HG03025 (cell line): Measurements from ENCODE around the gene FRK.
"Not testable (repeated sequence)": the region's sequence is repeated elsewhere in the genome, so short reads cannot be mapped to it uniquely, and the experiment has no call there.

ENCODE experiments used
- ATAC-seq: cut with Tn5 transposase; IDR thresholded peaks from one replicate; pipeline ENCODE4 v1.9.1; 2021; ENCODE audit warnings: mild to moderate bottlenecking, moderate library complexity; ENCODE audit not compliant: unreplicated experiment, low FRiP score

Gene FRK

DNA sequence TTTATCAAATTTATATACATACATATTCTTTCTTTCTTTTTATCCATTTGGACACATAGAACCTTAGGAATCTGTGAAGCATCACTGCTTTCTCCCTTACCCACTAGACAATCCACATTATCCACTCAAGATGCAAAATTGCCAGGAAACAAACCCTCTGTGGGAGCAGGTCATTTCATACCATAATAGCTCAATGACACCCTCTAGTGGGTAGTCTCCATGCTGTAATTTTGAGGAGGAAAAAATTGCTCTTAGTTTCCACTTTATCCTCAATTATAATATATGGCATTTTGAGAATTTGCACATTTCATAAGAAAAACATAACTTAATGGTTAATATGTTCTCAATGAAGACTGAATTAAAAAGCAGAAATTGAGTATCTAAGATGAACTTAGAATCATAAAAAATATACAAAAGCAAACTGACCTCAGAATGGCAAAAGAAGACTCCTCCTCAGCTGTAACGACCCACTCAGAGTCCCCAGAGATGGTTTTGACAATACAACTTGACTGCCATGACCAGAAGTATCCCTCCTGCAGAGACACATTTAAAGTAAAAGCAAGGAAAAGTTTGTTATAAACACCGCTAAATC, 164.1 kb downstream of the FRK start:
- no peak for ATAC-seq

DNA sequence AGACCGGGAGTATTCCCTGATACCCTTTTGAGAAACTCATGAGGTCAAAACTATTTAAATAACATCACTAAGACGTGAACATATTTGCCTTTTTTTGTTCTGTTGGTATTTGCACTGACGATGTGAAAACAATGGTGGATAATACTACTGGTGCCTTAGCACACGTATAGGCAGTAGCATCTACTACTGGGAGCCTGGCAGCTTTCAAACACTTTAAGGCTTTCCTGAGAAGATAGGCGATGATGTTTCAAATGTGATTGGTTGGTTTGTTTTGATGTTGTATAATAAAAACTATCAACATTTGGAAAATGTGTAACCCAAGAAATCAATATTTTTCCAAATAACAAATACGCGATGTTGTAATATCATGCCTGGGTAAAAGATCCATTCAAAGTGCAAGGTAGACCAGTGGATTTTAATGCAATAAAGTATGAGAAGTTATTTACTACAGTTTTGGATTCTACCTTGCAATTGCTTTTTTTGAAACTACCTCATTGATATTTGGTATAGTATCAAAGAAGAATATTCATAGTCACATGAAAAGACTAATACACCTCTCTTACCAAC, 166.2 kb downstream of the FRK start:
- no peak for ATAC-seq

DNA sequence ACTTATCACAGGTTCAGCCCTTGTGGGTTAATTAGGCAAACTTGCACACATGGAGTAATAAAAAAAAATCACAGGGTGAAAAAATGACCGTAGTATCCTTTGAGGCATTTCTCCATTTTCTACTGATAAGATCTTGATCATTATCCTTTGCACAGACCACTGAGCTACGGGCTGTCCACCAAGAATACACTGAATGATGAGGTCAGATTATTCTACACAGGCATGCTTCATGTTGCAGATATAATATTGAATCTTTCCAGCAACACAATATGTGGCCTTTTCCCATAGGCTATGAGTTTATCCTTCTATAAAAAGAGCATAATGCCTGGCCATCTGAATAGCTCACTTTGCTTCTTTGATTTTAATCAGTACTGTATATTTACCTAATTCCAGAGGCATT, 168.9 kb downstream of the FRK start:
- ATAC-seq: no peak

DNA sequence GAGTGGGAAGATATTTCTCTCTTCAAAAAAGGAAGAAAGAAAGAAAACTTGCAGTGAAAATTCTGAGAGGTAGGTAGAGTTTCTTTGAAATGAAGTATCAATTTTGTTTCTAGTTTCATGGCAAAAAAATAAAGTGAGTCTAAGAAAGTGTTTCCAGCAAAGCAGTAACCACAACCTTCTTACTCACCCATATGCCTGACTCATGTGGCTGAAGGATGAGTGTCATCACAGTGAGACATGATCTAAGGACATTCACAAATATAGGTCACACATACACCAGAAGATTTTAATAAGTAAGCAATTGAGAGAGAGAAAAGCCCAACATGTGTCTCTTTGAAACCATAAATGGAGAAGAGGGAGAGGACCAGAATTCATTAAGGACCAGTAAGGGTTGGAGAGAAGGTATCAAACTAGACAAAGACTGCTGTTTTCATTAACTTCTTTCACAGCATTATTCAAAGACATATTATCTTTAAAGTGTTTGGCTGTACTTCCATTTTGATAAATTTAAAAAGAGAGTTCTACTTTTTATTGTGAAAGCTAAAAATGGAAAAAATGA, 169.5 kb downstream of the FRK start:
- ATAC-seq: peak; percentile 90

DNA sequence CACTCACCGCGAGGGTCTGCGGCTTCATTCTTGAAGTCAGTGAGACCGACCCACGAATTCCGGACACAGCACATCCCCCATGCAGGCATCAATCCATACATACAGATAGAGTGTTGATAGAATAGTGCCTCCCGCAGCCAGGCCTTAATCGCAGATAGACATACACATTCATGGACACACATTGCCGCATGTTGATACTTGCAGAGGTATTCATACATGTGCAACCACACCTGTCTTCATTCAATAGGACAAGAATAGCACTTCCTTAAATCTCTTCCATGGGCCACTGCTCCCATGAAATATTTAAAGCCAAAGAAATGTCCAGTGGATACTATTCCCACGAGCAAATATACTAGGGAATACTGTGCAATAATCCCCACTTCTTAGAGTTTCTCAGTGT, 170.5 kb downstream of the FRK start:
- ATAC-seq: no peak

- not testable (repeated sequence) for ATAC-seq
Measured at GRCh38 chr6:115888687-115889470, 171.8 kb downstream of the FRK start.

DNA sequence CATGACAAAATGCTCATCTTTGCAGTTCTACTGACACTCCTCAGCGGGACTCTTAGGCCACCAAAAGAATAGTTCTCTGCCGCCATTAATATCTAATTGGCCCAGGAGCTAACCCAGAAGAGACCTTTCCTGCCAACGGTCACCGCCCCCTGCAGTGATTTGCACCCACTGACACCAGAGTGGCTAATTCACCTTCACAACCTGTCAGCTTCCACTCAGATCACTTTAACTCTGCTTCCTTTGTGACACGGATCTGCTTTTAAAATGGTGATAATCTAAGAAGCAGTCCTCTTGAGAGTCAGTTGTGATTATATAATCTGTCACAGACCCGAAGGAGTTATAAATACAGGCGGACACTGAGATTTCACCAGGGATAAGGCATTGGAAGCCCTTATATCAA, 172.8 kb downstream of the FRK start:
- ATAC-seq: no peak

DNA sequence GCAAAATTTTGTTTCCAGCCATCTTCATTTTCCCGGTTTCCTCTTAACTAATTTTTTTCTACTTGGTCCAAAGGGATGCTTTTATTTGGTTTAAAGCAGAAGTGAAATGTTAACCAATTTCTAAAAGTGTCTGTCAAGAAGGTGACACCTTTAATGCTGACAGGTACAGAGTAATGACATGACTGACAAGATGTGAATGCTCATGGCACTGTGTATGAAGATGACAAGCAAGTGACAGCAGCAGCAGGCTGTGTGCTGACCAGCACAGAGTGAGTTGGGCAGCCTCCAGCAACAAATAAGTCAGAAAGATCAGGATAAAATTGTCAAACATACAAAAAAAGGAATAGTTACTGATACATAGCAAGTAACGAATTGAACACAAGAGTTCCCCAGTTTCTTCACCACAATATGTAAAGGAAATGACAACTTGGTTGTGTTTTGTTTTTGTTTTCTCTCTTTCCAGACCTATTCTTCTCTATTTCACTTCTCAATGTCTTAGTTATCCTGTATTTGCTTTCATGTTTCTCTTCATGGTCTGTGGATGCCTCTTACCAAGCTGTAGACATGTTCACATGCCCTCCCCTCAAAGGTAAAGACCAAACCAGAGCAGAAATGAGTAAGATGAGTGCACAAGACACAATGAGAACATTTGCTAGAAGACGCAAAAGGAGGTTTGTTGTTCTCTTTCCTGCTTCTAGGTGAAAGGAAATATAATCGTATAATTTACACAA, 174.9 kb downstream of the FRK start:
- ATAC-seq: peak; percentile 65

GRCh38 chr6:115882771-115883170, 177.9 kb downstream of the FRK start:
- no peak for ATAC-seq

GRCh38 chr6:115882174-115882573, 178.5 kb downstream of the FRK start:
- ATAC-seq: no peak
